Measurements from ENCODE around the gene DACT2. TPM values are rescaled to one million over a fixed set of nuclear protein-coding genes. Genes with fewer than 3 reads are reported as not detected.

Gene DACT2
- total and polyA plus RNA-seq, 2 of the 8 experiments (the other 6 are each of a cell fraction or from before 2014, with no cell fraction given) = 2.9 to 3.1 TPM

DNA sequence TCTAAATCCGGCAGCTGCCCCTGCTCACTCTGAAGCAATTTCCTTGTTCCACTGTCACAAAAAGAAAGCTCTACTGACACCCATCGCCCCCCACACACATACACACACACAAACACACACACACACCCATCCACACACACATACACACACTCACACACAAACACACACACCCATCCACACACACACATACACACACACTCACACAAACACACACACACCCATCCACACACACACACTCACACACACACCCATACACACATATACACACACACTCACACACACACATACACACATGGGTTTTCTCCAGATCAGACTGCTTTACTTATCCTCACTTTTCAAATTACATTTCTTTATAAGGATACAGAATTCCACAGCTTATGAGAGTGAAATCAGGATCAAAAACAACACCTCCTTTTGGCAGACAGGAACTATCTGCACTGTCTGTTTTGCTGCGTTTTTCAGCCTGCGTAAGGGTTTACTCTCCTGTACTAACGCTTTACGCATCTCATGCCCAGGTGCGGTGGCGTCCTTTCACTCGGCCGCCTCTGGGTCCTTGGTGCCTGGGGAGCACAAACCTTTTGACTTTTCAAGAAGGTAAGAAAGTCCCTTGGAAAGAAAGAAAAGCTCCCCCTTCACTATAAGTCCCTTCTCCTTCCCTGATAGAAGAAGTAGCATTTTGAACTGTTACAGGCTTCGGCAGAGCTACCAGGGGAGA lies 8.0 kb downstream of the DACT2 start (continued):
- no peak for TF ChIP-seq NANOG (IDR thresholded peaks at IDR 0.05; ENCODE audit: insufficient read depth, low read depth, low read length, poor library complexity, severe bottlenecking)
- no peak for TF ChIP-seq SIRT6 (IDR thresholded peaks at IDR 0.05; ENCODE audit: low read length)
- no peak for TF ChIP-seq CBX5 (IDR thresholded peaks at IDR 0.05; ENCODE audit: low read depth, low read length)
- no peak for TF ChIP-seq CHD1 (IDR thresholded peaks at IDR 0.05; ENCODE audit: low read depth, low read length)
- no peak for TF ChIP-seq JUN (IDR thresholded peaks at IDR 0.05; ENCODE audit: low read depth, low read length)
